K562 (cell line): ENCODE results near the gene LACTB. TPM values are rescaled to one million over a fixed set of nuclear protein-coding genes. Genes with fewer than 3 reads are reported as not detected.

ENCODE experiments used
- ARNT ChIP-seq, 2 experiments: fragments of 450-650 bp; IDR thresholded peaks; 2 replicates each; pipeline ENCODE4 v1.6.1; 2016; ENCODE audit warnings: mild to moderate bottlenecking in 1 of 2
- BRD9 ChIP-seq: fragments of 450-650 bp; IDR thresholded peaks from 2 replicates; pipeline ENCODE4 v1.6.1; 2018; ENCODE audit warnings: low read depth; ENCODE audit not compliant: partially characterized antibody
- DPF2 ChIP-seq: fragments of 450-650 bp; IDR thresholded peaks from 2 replicates; pipeline ENCODE4 v1.6.1; 2016
- ESRRA ChIP-seq: fragments of 450-650 bp; IDR thresholded peaks from 2 replicates; pipeline ENCODE4 v1.6.1; 2014; ENCODE audit warnings: low read depth, mild to moderate bottlenecking, moderate library complexity, borderline replicate concordance
- ETV6 ChIP-seq, 3 experiments: fragments of 150-350 bp in 1 of 3; sonication (generic) in 1 of 3; formaldehyde crosslinking in 1 of 3; IDR thresholded peaks; 2 replicates each; pipeline versions ENCODE4 v1.6.1 to v1.8.0; 2014 to 2022; ENCODE audit warnings: borderline replicate concordance in 2 of 3, low read depth in 2 of 3, antibody characterized with exemption in 1 of 3, low read length in 1 of 3, mild to moderate bottlenecking in 1 of 3, missing genetic modification reagents in 1 of 3
- FOXJ3 ChIP-seq: sonication (generic); formaldehyde crosslinking; IDR thresholded peaks from 2 replicates; pipeline ENCODE4 v1.4.0; 2020; ENCODE audit warnings: mild to moderate bottlenecking, missing genetic modification reagents
- HDAC2 ChIP-seq: fragments of 450-650 bp; IDR thresholded peaks from 2 replicates; pipeline ENCODE4 v1.6.1; 2016; ENCODE audit warnings: mild to moderate bottlenecking
- HOXB6 ChIP-seq: fragments of 250-450 bp; sonication (Bioruptor Pico); IDR thresholded peaks from 2 replicates; pipeline ENCODE4 v1.5.1; 2022; ENCODE audit warnings: mild to moderate bottlenecking, borderline replicate concordance
- ILF3 ChIP-seq: fragments of 450-650 bp; IDR thresholded peaks from 2 replicates; pipeline ENCODE4 v1.6.1; 2018; ENCODE audit warnings: antibody characterized with exemption, mild to moderate bottlenecking, moderate library complexity, borderline replicate concordance
- LARP7 ChIP-seq: fragments of 450-650 bp; IDR thresholded peaks from 2 replicates; pipeline ENCODE4 v1.6.1; 2016
- MAFF ChIP-seq: IDR thresholded peaks from 2 replicates; pipeline ENCODE4 v1.6.1; 2012; ENCODE audit warnings: low read length, improper control_type of control experiment
- MAFK ChIP-seq: IDR thresholded peaks from 2 replicates; pipeline ENCODE4 v1.6.1; 2011; ENCODE audit warnings: low read length, improper control_type of control experiment
- PRMT5 ChIP-seq: sonication (generic); formaldehyde crosslinking; IDR thresholded peaks from 2 replicates; pipeline ENCODE4 v1.5.0; 2020; ENCODE audit warnings: missing genetic modification reagents
- RBM34 ChIP-seq: fragments of 200-400 bp; formaldehyde crosslinking; IDR thresholded peaks from 2 replicates; pipeline ENCODE4 v1.6.1; 2018; ENCODE audit warnings: low read length, borderline replicate concordance; ENCODE audit not compliant: insufficient read depth
- RUNX1 ChIP-seq: sonication (generic); IDR thresholded peaks from 2 replicates; pipeline ENCODE4 v1.6.1; 2016; ENCODE audit warnings: antibody characterized with exemption, low read depth
- SAFB ChIP-seq: fragments of 200-400 bp; formaldehyde crosslinking; IDR thresholded peaks from 2 replicates; pipeline ENCODE4 v1.6.1; 2017; ENCODE audit warnings: low read depth, low read length, borderline replicate concordance
- SMARCC2 ChIP-seq: fragments of 450-650 bp; IDR thresholded peaks from 2 replicates; pipeline ENCODE4 v1.6.1; 2017; ENCODE audit warnings: antibody characterized with exemption, moderate library complexity, mild to moderate bottlenecking, low read depth
- STAT5B ChIP-seq: fragments of 250-450 bp; sonication (Bioruptor Pico); IDR thresholded peaks from 2 replicates; pipeline ENCODE4 v1.8.0; 2021; ENCODE audit warnings: mild to moderate bottlenecking, inconsistent platforms
- THAP7 ChIP-seq: fragments of 250-450 bp; sonication (Bioruptor Pico); IDR thresholded peaks from 2 replicates; pipeline ENCODE4 v1.5.0; 2021
- TRIM28 ChIP-seq: fragments of 450-650 bp; IDR thresholded peaks from 2 replicates; pipeline ENCODE4 v1.6.1; 2017
- XRCC3 ChIP-seq: fragments of 450-650 bp; IDR thresholded peaks from 2 replicates; pipeline ENCODE4 v1.6.1; 2017; ENCODE audit warnings: mild to moderate bottlenecking, moderate library complexity
- ZC3H8 ChIP-seq: fragments of 450-650 bp; IDR thresholded peaks from 2 replicates; pipeline ENCODE4 v1.6.1; 2017
- polyA plus RNA-seq, 8 experiments: library from polyadenylated mRNA; depleted of rRNA in 4 of 8; stranded (reverse) in 5 of 8; unstranded in 3 of 8; fragments of >200 nt; fragmentation: Nextera tagmentation in 2 of 8; fragmentation: Illumina TruSeq in 1 of 8; extraction: Ambion mirVana in 2 of 8; extraction: Trizol in 1 of 8; gene quantifications; 2 replicates each; pipeline versions ENCODE4 v1.2.1 to v1.2.3, GENCODE V29; 2011 to 2014; ENCODE audit warnings: inconsistent platforms in 1 of 8, missing spikeins in 1 of 8
- total RNA-seq, 7 experiments: library from RNA; depleted of rRNA in 6 of 7; stranded (reverse); fragments of >200 nt in 6 of 7; fragmentation: Illumina TruSeq in 2 of 7; extraction: Trizol in 2 of 7; gene quantifications; 2 replicates each; pipeline versions ENCODE4 v1.2.1 to v1.2.3, GENCODE V29; 2011 to 2021; ENCODE audit warnings: low replicate concordance in 1 of 7
- TF ChIP-seq, protein P1 (sequence below): fragments of 450-650 bp; IDR thresholded peaks from 2 replicates; pipeline ENCODE4 v1.6.1; 2016; ENCODE audit warnings: low read depth

LACTB gene
- total and polyA plus RNA-seq, 9 of the 15 experiments (the other 6 are each of a cell fraction or from before 2014, with no cell fraction given) = 3.1 to 15.5 (median 9.8) TPM

- TF ChIP-seq RBM34 (no peak), ZC3H8 (no peak), SMARCC2 (no peak), ARNT (IDR thresholded peaks at IDR 0.05) (no peak), ILF3 (no peak), ETV6 (IDR thresholded peaks at IDR 0.05; ENCODE audit: borderline replicate concordance in 1 of 2, low read depth in 2 of 2, low read length in 1 of 2) (no peak), ETV6 (CRISPR knock-in tag; IDR thresholded peaks at IDR 0.05; ENCODE audit: borderline replicate concordance) (no peak), MAFK (0 out of 2 replicates have a peak, but pooled peaks have one; percentile 30), STAT5B (CRISPR knock-in tag) (no peak), HDAC2 (no peak), LARP7 (no peak), MAFF (peak; percentile 39), HOXB6 (CRISPR knock-in tag) (no peak), XRCC3 (no peak), BRD9 (no peak), PRMT5 (CRISPR knock-in tag) (no peak), DPF2 (no peak), ESRRA (no peak), FOXJ3 (no peak), SAFB (no peak), THAP7 (CRISPR knock-in tag) (no peak), TRIM28 (no peak), RUNX1 (no peak)
- TF ChIP-seq, protein P1, sequence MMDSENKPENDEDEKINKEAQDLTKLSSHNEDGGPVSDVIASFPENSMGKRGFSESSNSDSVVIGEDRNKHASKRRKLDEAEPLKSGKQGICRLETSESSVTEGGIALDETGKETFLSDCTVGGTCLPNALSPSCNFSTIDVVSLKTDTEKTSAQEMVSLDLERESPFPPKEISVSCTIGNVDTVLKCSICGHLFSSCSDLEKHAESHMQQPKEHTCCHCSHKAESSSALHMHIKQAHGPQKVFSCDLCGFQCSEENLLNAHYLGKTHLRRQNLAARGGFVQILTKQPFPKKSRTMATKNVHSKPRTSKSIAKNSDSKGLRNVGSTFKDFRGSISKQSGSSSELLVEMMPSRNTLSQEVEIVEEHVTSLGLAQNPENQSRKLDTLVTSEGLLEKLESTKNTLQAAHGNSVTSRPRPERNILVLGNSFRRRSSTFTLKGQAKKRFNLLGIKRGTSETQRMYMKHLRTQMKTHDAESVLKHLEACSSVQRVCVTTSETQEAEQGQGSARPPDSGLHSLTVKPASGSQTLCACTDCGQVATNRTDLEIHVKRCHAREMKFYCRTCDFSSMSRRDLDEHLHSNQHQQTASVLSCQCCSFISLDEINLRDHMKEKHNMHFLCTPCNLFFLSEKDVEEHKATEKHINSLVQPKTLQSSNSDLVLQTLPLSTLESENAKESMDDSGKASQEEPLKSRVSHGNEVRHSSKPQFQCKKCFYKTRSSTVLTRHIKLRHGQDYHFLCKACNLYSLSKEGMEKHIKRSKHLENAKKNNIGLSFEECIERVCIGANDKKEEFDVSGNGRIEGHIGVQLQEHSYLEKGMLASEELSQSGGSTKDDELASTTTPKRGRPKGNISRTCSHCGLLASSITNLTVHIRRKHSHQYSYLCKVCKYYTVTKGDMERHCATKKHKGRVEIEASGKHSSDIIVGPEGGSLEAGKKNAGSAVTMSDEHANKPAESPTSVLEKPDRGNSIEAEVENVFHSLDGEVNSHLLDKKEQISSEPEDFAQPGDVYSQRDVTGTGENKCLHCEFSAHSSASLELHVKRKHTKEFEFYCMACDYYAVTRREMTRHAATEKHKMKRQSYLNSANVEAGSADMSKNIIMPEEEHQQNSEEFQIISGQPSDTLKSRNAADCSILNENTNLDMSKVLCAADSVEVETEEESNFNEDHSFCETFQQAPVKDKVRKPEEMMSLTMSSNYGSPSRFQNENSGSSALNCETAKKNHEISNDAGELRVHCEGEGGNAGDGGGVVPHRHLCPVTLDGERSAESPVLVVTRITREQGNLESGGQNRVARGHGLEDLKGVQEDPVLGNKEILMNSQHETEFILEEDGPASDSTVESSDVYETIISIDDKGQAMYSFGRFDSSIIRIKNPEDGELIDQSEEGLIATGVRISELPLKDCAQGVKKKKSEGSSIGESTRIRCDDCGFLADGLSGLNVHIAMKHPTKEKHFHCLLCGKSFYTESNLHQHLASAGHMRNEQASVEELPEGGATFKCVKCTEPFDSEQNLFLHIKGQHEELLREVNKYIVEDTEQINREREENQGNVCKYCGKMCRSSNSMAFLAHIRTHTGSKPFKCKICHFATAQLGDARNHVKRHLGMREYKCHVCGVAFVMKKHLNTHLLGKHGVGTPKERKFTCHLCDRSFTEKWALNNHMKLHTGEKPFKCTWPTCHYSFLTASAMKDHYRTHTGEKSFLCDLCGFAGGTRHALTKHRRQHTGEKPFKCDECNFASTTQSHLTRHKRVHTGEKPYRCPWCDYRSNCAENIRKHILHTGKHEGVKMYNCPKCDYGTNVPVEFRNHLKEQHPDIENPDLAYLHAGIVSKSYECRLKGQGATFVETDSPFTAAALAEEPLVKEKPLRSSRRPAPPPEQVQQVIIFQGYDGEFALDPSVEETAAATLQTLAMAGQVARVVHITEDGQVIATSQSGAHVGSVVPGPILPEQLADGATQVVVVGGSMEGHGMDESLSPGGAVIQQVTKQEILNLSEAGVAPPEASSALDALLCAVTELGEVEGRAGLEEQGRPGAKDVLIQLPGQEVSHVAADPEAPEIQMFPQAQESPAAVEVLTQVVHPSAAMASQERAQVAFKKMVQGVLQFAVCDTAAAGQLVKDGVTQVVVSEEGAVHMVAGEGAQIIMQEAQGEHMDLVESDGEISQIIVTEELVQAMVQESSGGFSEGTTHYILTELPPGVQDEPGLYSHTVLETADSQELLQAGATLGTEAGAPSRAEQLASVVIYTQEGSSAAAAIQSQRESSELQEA = no peak
Measured at GRCh38 chr15:63091679-63092446, 29.8 kb upstream of the LACTB start (continued).
